GM08714 (cell line): ENCODE results near the gene GPR82.

Experiments
- H3K4me3 ChIP-seq: fragments of 200-500 bp; sonication (Bioruptor generic); 2 replicates; pipeline ENCODE4 v1.5.1; 2014; ENCODE audit warnings: mild to moderate bottlenecking, low read length, inconsistent platforms
- ZNF274 ChIP-seq: IDR thresholded peaks from 2 replicates; pipeline ENCODE4 v1.6.1; 2012; ENCODE audit warnings: mild to moderate bottlenecking, low read depth, low read length

Gene GPR82

DNA sequence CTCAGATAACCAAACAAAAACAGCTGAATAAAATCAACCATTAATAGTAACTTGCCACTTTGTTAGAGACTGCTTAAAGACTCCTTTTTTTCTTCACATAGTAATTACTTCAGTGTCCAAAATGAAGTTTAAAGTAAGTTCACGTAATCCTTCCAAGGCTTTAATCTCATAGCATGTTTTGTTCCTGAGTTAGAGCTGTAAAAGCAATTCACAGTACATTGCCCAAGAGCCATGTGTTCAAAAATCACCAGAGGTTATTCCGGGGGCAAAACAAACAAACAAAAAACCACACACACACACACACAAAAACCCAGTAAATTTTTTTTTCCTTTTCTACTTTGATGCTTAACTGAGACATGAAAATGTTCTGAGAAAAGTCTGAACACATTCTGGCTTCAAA, 6.1 kb downstream of the GPR82 start:
- TF ChIP-seq ZNF274: no peak
- H3K4me3 ChIP-seq: no peak overlapping the region

GRCh38 chrX:41732260-41732659, 8.3 kb downstream of the GPR82 start:
- no peak overlapping the region for H3K4me3 ChIP-seq
- TF ChIP-seq ZNF274: no peak

DNA sequence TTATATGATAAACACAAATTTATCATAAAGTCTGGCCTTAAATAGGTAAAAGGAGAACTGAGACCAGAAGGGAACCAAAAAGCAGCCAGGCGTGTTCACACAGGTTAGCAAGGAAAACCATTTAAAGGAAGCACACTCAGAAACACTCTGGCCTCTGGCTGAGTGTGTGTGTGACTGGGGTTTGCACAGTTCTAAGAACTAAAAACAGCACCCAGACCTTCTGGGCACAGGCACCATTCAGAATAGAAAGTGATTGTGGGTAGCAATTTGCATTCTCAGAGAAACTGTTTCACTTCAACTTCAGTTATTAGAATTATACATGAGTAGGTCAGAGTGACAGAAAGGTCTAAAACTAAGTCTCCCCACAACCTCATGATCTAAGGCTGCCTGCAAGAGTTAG, 10.0 kb downstream of the GPR82 start:
- no peak for TF ChIP-seq ZNF274
- H3K4me3 ChIP-seq: no peak overlapping the region

- H3K4me3 ChIP-seq: no peak overlapping the region; the same call in 1 of the 2 replicates
Measured at GRCh38 chrX:41734530-41734929, 10.5 kb downstream of the GPR82 start.

DNA sequence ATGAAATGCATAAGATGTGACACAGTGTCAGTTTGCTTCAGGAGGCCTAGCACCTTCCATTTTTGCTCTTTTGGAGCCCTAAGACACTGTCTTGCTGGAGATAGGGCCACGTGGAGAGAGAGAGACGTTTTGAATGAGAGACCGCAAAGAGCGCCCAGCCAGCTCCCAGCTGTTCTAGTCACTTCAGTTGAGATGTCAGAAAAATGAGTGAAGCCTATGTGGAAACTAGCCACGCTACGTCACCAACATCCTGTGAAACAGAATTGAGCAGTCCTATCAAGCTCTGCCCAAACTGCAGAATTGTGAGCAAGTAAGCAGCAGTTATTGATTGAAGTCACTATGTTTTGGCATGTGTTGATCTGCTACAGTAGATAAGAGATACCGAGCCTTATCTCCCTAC, 13.1 kb downstream of the GPR82 start:
- no peak overlapping the region for H3K4me3 ChIP-seq

More at GRCh38 chrX:41734530-41734929, 10.5 kb downstream of the GPR82 start:
- TF ChIP-seq ZNF274: no peak

DNA sequence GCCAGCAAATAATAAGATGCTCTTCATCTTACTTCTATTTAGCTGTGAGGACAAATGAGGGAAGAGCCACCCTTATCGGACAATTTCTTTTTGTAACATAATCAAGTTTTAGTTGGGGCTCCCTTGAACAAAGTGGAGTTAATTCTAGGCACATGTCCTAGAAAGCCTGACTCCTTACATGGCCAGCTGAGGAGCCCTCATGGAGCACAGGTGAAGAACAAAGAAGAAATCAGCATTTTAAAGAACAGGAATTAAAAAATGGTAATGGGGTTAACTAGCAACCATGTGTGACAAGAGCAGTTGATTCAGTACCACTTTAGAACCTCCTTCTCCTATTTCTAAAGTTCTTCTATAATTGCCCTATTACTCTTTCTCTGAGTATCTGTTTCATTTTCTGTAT, 15.9 kb downstream of the GPR82 start:
- TF ChIP-seq ZNF274: no peak
- no peak overlapping the region for H3K4me3 ChIP-seq

More for the DNA sequence above, 13.1 kb downstream of the GPR82 start:
- no peak for TF ChIP-seq ZNF274

GRCh38 chrX:41750716-41751115, 26.7 kb downstream of the GPR82 start:
- TF ChIP-seq ZNF274: no peak
- H3K4me3 ChIP-seq: no peak overlapping the region

DNA sequence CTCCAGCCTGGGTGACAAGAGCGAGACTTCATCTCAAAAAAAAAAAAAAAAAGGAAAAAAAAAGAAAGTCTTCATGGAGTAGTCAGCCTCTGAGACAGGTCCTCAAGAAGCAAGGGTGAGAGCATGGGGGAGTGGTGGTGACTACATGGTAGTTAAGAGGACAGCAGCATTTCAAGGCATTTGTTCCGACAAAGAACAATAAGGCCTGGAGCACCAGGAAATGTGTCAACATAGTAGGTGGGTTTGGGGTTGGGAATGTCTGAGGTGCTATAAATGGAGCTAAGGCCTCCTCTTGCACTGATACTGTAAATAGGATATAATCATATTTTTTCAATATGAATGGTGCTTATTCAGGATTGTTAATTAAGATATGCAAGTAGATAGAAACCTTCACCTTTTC, 34.4 kb downstream of the GPR82 start:
- TF ChIP-seq ZNF274: no peak
- H3K4me3 ChIP-seq: no peak overlapping the region

- H3K4me3 ChIP-seq: no peak overlapping the region
- TF ChIP-seq ZNF274: no peak
Measured at GRCh38 chrX:41759817-41760216, 35.8 kb downstream of the GPR82 start.

DNA sequence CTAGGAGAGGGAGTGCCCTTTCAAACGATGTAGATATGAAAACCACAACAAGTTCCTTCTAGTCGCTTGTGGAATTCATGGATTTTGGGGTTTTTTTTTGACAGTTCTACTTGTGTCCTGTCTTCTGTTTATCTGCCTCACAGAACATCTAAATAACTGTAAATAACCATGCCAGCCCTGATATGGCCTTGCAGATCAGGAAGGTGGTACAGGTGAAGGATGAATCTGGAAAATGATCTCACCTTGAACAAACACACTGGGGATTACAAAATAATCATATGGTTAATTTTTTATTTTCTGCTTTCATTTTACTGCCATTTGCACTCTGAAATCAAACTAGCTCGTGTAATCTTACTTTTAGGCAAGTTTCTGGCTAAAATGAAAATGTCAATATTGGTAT, 37.2 kb downstream of the GPR82 start:
- no peak for TF ChIP-seq ZNF274
- H3K4me3 ChIP-seq: no peak overlapping the region

DNA sequence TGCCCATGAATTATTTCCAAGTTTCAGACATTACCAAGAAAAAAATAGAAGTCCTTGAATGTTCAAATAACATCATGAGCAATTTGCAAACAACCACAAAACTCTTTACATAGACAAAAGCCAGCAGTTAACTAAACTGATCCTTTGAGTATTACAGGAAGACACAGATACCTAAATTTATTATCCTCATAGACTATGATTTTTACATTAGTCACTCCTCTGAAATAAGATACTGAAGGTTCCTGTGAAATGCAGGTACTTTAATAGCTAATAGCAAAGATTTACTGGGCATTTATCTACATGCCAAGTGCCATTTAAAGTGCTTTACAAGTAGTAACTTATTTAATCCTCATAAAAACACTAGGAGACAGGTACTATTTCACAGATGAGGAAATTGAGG, 37.7 kb downstream of the GPR82 start:
- TF ChIP-seq ZNF274: no peak
- no peak overlapping the region for H3K4me3 ChIP-seq

DNA sequence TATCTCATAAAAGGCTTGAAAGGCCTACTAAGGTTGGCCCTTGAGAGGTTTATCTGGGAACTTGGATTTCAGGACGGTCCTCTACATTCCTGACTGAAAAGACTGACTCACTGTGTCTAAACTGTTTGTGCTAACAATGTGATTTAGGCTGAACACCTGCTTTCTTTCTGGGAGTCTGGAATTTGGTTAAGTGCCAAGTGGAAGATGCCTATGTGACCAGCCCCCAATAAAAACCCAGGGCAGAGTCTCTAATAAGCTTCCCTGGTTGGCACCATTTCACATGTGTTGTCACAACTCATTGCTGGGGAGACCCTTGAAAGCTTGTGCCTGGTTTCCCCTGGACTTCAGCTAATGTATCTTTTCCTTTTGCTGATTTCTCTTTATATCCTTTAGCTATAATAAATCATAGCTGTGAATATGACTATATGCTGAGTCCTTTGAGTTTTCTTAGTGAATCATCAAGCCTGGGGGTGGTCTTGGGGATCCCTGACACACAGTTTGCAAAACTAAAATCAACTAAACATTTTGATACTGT, 55.1 kb downstream of the GPR82 start:
- no peak overlapping the region for H3K4me3 ChIP-seq
- no peak for TF ChIP-seq ZNF274
